GM19099 (cell line): ENCODE data around the gene NR3C2.

ENCODE experiments used
- POLR2A ChIP-seq: IDR thresholded peaks from 3 replicates; pipeline ENCODE4 v1.6.1; 2011; ENCODE audit warnings: low read depth; ENCODE audit not compliant: insufficient read length; ENCODE audit errors: extremely low read depth

NR3C2 gene

GRCh38 chr4:148173397-148174017, 268.7 kb downstream of the NR3C2 start:
- no peak for TF ChIP-seq POLR2A

- no peak for TF ChIP-seq POLR2A
Observed at GRCh38 chr4:148171596-148171995, 270.6 kb downstream of the NR3C2 start.

GRCh38 chr4:148170408-148171365, 271.5 kb downstream of the NR3C2 start:
- no peak for TF ChIP-seq POLR2A

- no peak for TF ChIP-seq POLR2A
Observed at GRCh38 chr4:148166132-148166591, 276.1 kb downstream of the NR3C2 start.

GRCh38 chr4:148164557-148164956, 277.7 kb downstream of the NR3C2 start:
- TF ChIP-seq POLR2A: no peak

- no peak for TF ChIP-seq POLR2A
Observed at GRCh38 chr4:148162991-148163390, 279.2 kb downstream of the NR3C2 start.

- no peak for TF ChIP-seq POLR2A
Observed at GRCh38 chr4:148162519-148162918, 279.7 kb downstream of the NR3C2 start.

GRCh38 chr4:148161601-148162000, 280.6 kb downstream of the NR3C2 start:
- TF ChIP-seq POLR2A: no peak

GRCh38 chr4:148159793-148160192, 282.4 kb downstream of the NR3C2 start:
- TF ChIP-seq POLR2A: no peak

- no peak for TF ChIP-seq POLR2A
Observed at GRCh38 chr4:148154769-148155168, 287.4 kb downstream of the NR3C2 start.

GRCh38 chr4:148152868-148153625, 289.2 kb downstream of the NR3C2 start:
- TF ChIP-seq POLR2A: no peak

- TF ChIP-seq POLR2A: no peak
Observed at GRCh38 chr4:148151806-148152205, 290.4 kb downstream of the NR3C2 start.

GRCh38 chr4:148145475-148145874, 296.7 kb downstream of the NR3C2 start:
- no peak for TF ChIP-seq POLR2A

- no peak for TF ChIP-seq POLR2A
Observed at GRCh38 chr4:148143174-148143573, 299.0 kb downstream of the NR3C2 start.

- TF ChIP-seq POLR2A: no peak
Observed at GRCh38 chr4:148141501-148141900, 300.7 kb downstream of the NR3C2 start.

GRCh38 chr4:148126825-148127224, 315.4 kb downstream of the NR3C2 start:
- no peak for TF ChIP-seq POLR2A

- no peak for TF ChIP-seq POLR2A
Observed at GRCh38 chr4:148124512-148124911, 317.7 kb downstream of the NR3C2 start.
